ENCODE data around the gene CEACAM16. TPM values are rescaled to one million over a fixed set of nuclear protein-coding genes. Genes with fewer than 3 reads are reported as not detected.

The CEACAM16 gene
- total RNA-seq, 1 experiment from 2014 or later: not detected

GRCh38 chr19:44687888-44688287 is 11.1 kb upstream of the CEACAM16 start:
- Histone ChIP-seq H3F3A (ENCODE audit: insufficient read depth, low read depth) (peaks cover 77% of the 10 kb centered on the region), H2AFZ (no peak overlapping the region), H3K9me3 (ENCODE audit: insufficient read depth, low read depth) (no peaks in the 10 kb centered on the region), H3K79me2 (ENCODE audit: low read depth) (no peaks in the 10 kb centered on the region), H3K27me3 (ENCODE audit: insufficient read depth, low read depth) (no peaks in the 10 kb centered on the region), H3K27ac (no peak overlapping the region), H3K4me1 (replicated peaks; ENCODE audit: insufficient read depth) (peaks cover 71% of the 10 kb centered on the region), H3K4me2 (no peak overlapping the region), H4K20me1 (ENCODE audit: insufficient read depth) (no peaks in the 10 kb centered on the region), H3K36me3 (ENCODE audit: low read depth) (no peaks in the 10 kb centered on the region), H3K4me3 (no peak overlapping the region), H3K9me2 (ENCODE audit: insufficient read depth) (no peaks in the 10 kb centered on the region)
- ChIA-PET POLR2A (ENCODE audit: unreplicated experiment) (no interaction called here), CTCF (interaction anchor here (0.6 to 0.7 kb wide), 4 partner anchors 11 to 169 kb away, joined by 3 to 5 read pairs (median 4); no protein-coding TSS in a partner anchor)
- DNase-seq: no peak
- no peak for TF ChIP-seq CTCF (conservative IDR thresholded peaks at IDR 0.05)
- no TSS peak for BruUV-seq (replicated peaks)
- intact Hi-C loops (cut with micrococcal nuclease; ENCODE audit: unreplicated experiment): loop anchor here (2.0 kb wide), 1 partner anchor 33 kb away; no protein-coding TSS in a partner anchor

DNA sequence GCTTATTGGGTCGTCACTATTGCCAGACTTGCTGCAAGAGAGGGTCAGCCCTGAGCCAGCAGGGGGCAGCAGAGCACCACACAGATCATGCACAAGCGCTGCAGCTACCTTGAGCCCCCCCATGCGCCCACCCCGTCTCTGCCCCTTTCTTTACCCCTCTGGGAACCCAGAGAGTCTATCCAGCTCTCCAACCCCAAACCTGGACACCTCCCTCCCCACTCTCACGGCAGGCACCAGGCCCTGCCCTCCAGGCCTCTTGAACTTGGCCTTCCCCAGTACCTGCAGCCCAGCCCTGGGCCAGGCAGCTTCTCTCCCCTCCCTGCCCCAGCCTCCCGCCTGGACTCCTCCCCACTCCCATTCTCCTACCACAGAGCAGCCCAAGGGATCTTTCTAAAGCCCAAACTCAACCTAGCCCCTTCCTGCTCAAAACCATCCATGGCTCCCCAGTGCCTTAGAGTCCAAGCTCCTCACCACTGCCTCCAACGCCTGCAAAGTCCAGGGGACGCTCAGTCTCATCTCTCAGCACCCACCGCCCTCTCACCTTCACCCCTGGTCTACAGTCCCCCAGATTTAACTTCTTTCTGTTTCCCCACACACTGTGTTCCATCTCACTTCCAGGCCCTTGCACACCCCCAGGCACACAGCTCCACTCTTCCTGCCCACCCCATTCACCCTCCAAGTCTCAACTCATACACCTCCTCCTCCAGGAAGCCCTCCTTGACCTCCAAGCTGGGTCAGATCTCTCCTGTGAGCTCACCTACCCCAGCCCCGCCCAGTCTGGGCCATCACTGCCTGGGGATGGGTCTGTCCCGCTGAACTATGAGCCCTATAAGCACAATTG is 9.4 kb upstream of the CEACAM16 start:
- Histone ChIP-seq H3K27ac (peak overlapping the region; percentile 100), H3K27me3 (ENCODE audit: insufficient read depth, low read depth) (no peaks in the 10 kb centered on the region), H3K79me2 (ENCODE audit: low read depth) (no peaks in the 10 kb centered on the region), H3K4me3 (no peak overlapping the region), H3K9me3 (ENCODE audit: insufficient read depth, low read depth) (no peaks in the 10 kb centered on the region), H2AFZ (no peak overlapping the region), H3K4me1 (replicated peaks; ENCODE audit: insufficient read depth) (peaks cover 83% of the 10 kb centered on the region), H3F3A (ENCODE audit: insufficient read depth, low read depth) (peaks cover 66% of the 10 kb centered on the region), H3K4me2 (peak overlapping the region; percentile 8; the same call in 1 of the 2 replicates), H3K36me3 (ENCODE audit: low read depth) (no peaks in the 10 kb centered on the region), H3K9me2 (ENCODE audit: insufficient read depth) (no peaks in the 10 kb centered on the region), H4K20me1 (ENCODE audit: insufficient read depth) (no peaks in the 10 kb centered on the region)
- intact Hi-C loops (cut with micrococcal nuclease; ENCODE audit: unreplicated experiment): loop anchor here (1.0 to 2.0 kb wide), 4 partner anchors 35 to 155 kb away; no protein-coding TSS in a partner anchor
- CTCF ChIA-PET: interaction anchor here (0.6 to 1.9 kb wide), 7 partner anchors 29 to 119 kb away, joined by 3 to 16 read pairs (median 5); no protein-coding TSS in a partner anchor
- TF ChIP-seq EZH2 (IDR thresholded peaks at IDR 0.05; ENCODE audit: low read depth): no peak
- peak; percentile 98 for TF ChIP-seq CTCF (conservative IDR thresholded peaks at IDR 0.05)
- peak; percentile 60 to 76 for DNase-seq
- BruUV-seq (replicated peaks): no TSS peak
- POLR2A ChIA-PET (ENCODE audit: unreplicated experiment): interaction anchor here (0.5 to 0.7 kb wide), 4 partner anchors 20 to 174 kb away, joined by 3 to 11 read pairs (median 6); no protein-coding TSS in a partner anchor

DNA sequence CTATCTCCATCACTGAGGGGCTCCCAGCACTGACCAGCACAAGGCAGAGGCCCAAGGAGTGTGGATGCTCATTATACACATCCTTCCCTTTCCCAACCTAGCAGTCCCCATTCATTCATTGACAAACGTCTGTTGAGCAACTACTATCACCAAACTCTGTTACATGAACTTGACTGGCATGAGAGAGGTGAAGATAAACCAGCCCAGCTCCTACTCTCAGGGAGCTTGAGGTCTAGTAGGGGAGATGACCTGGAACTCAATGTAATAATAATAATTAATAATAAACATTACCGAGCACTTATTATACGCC is 8.9 kb upstream of the CEACAM16 start:
- Histone ChIP-seq H3K4me1 (replicated peaks; ENCODE audit: insufficient read depth) (peaks cover 83% of the 10 kb centered on the region), H3K4me2 (0 out of 2 replicates have a peak overlapping the region, but pooled peaks have one; percentile 8), H3K9me3 (ENCODE audit: insufficient read depth, low read depth) (no peaks in the 10 kb centered on the region), H4K20me1 (ENCODE audit: insufficient read depth) (no peaks in the 10 kb centered on the region), H3K4me3 (no peak overlapping the region), H3F3A (ENCODE audit: insufficient read depth, low read depth) (peaks cover 66% of the 10 kb centered on the region), H3K27ac (peak overlapping the region; percentile 100), H3K79me2 (ENCODE audit: low read depth) (no peaks in the 10 kb centered on the region), H3K27me3 (ENCODE audit: insufficient read depth, low read depth) (no peaks in the 10 kb centered on the region), H3K36me3 (ENCODE audit: low read depth) (no peaks in the 10 kb centered on the region), H2AFZ (no peak overlapping the region), H3K9me2 (ENCODE audit: insufficient read depth) (no peaks in the 10 kb centered on the region)
- no peak for DNase-seq
- ChIA-PET POLR2A (ENCODE audit: unreplicated experiment) (interaction anchor here (0.7 kb wide), 1 partner anchor 21 kb away, joined by 3 read pairs; no protein-coding TSS in a partner anchor), CTCF (interaction anchor here (1.2 to 1.9 kb wide), 2 partner anchors 34 to 81 kb away, joined by 11 read pairs; no protein-coding TSS in a partner anchor)
- intact Hi-C loops (cut with micrococcal nuclease; ENCODE audit: unreplicated experiment): no loop called here
- no TSS peak for BruUV-seq (replicated peaks)
- TF ChIP-seq EZH2 (IDR thresholded peaks at IDR 0.05; ENCODE audit: low read depth): no peak
- no peak for TF ChIP-seq CTCF (conservative IDR thresholded peaks at IDR 0.05)
